GM21526 (cell line): ENCODE data around the gene KRTAP9-9.
"Not testable (repeated sequence)": the region's sequence is repeated elsewhere in the genome, so short reads cannot be mapped to it uniquely, and the experiment has no call there.

ENCODE experiments used
- ATAC-seq: cut with Tn5 transposase; IDR thresholded peaks from one replicate; pipeline ENCODE4 v1.9.1; 2021; ENCODE audit warnings: moderate library complexity; ENCODE audit not compliant: unreplicated experiment, low FRiP score

KRTAP9-9 gene

DNA sequence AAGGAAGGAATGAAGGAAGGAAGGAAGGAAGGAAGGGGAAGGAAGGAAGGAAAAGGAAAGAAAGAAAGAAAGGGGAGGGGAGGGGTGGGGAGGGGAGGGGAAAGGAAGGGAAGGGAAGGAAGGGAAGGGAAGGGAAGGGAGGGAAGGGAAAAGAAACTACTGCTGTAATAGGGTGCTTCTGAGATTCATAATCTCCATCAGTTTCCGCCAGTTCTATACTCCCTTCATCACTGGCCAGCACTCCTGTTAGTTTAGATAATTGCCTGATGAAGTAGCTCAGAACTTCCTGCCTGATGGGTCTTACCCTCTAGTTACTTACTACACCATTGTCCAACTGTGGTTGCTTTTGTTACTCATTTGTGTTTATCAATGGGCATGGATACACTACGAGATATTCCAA, 8.0 kb downstream of the KRTAP9-9 start:
- no peak for ATAC-seq

DNA sequence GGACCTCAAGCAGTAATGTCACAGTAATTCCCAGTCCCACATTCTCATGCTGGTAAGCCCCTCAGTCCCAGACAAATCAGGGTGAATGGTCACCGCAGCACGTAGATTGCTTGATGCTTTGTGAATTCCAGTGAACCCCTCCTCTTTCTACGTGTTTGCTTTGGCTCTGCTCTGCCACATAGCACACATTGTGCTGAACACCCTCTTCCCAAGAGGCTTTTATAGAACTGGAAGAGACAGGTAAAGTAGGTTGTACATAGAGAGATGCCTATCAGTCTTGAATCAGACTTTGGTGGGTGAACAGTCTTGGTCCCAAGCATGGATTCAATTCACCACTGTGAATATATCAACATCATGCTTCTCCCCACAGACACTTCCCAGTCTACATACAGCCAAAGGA, 9.4 kb downstream of the KRTAP9-9 start:
- no peak for ATAC-seq

DNA sequence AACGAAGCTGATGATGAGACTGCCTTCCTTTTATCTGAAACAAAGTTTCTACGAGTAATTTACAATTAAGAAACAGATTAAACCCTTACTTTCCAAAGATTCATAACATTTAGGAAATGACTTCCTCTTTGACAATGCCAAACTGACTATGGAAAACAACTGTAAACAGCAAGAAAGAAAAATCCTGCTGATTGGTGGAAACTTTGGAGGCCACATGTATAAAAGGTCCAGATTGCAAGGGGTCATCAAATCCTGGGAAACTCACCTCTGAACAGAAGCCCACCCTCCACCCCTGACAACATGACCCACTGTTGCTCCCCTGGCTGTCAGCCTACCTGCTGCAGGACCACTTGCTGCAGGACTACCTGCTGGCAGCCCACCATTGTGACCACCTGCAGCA, 9.9 kb downstream of the KRTAP9-9 start, which contains the start of gene KRTAP9-6:
Gene KRTAP9-6, plus strand, starts transcription at position 301 of the 400 bp plus-strand sequence. Its CDS starts 0 bp downstream, at position 301.
- no peak for ATAC-seq

DNA sequence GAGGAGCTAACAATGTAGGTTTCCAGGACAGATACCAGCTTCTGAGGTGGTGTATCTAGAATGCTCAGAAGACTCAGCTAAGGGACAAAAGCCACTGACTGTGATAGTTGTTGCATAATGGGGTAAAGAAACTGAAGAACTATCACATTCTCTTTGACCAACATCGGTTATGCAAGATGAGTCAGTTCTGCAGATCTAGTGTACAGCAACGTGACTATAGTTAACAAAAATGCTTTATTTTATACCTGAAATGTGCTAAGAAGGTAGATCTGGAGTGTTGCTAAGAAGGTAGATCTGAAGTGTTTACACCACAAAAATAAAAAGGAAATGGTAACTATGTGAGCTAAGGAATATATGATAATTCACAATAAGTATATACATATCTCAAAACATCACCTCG, 12.5 kb downstream of the KRTAP9-9 start:
- no peak for ATAC-seq

DNA sequence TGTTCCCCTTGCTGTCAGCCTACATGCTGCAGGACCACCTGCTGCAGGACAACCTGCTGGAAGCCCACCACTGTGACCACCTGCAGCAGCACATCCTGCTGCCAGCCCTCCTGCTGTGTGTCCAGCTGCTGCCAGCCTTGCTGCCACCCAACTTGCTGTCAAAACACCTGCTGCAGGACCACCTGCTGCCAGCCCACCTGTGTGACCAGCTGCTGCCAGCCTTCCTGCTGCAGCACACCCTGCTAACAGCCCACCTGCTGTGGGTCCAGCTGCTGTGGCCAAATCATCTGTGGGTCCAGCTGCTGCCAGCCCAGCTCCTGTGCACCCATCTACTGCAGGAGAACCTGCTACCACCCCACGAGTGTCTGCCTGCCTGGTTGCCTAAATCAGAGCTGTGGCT, 16.1 kb downstream of the KRTAP9-9 start:
- not testable (repeated sequence) for ATAC-seq

DNA sequence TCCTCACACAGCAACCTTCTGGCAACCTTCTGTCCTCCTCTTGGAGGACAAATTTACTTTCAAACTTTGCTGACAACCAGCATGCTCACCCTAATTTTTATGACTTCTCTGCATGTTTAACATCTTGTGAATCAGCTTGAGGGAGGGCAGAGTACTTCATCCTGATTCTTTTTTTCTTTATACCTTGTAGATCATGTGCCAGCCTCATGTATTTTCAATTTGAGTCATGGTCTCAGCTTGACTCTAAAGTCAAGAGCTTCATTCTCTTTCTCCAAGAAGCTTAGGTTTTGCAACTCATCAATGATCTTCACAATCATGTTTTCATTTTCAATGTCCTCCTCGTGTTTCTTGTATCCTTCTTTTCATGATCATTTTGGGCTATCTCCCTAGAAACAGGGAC, 16.7 kb downstream of the KRTAP9-9 start:
- no peak for ATAC-seq

DNA sequence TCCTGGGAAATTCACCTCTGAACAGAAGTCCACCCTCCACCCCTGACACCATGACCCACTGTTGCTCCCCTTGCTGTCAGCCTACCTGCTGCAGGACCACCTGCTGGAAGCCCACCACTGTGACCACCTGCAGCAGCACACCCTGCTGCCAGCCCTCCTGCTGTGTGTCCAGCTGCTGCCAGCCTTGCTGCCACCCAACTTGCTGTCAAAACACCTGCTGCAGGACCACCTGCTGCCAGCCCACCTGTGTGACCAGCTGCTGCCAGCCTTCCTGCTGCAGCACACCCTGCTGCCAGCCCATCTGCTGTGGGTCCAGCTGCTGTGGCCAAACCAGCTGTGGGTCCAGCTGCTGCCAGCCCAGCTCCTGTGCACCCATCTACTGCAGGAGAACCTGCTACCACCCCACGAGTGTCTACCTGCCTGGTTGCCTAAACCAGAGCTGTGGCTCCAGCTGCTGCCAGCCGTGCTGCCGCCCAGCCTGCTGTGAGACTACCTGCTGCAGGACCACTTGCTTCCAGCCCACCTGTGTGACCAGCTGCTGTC, 20.5 kb downstream of the KRTAP9-9 start, which contains the start of gene KRTAP9-7:
Gene KRTAP9-7, plus strand, starts transcription at position 51 of the 543 bp plus-strand sequence. Its CDS starts 0 bp downstream, at position 51.
- not testable (repeated sequence) for ATAC-seq

DNA sequence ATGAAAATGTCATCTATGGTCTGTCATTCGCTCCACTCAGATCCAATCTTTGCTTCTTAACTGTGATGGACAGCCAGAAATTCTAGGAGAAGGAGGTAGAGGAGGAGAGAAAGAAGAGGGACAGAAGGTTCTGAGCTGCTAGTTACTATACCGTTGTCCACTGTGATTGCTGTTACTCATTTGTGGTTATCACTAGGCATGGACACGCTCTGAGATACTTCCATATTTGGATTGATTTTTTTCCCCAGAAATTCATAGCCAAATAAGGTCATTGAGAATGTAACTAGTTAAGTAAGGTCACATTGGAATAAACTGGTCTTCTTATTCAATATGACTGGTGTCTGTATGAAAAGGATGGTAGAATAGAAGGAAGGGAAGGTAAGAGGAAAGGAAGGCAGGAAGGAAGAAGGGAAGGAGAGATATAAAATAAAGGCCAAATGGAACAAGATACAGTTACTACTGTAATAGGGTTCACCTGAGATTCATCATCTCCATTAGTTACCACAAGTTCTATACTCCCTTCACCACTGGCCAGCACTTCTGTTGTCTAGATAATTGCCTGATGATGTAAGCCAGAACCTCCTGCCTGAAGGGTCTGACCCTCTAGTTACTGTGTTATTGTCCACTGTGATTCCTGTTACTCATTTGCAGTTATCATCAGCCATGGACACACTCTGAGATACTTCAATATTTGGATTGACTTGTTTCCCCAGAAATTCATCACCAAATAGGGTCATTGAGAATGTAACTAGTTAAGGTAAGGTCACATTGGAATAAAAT, 23.2 kb downstream of the KRTAP9-9 start:
- ATAC-seq: no peak

DNA sequence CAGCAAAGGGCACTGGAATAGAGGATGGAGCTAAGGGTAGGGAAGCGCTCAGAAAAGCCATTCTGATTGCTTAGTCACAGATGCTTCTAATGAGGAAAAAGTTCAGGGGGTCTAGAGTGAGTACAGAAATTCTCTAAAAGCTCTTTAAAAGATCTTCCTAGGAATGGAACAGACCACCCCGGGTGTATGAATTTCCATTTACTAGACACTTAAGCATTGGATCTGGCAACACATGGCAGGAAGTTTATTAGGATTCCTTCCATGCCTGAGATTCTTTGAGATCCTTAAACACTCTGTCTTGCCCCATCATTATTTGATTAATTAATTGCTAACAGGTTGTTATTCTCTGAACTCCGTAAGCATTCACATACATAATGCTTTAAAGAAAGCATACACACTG, 28.9 kb downstream of the KRTAP9-9 start:
- no peak for ATAC-seq

DNA sequence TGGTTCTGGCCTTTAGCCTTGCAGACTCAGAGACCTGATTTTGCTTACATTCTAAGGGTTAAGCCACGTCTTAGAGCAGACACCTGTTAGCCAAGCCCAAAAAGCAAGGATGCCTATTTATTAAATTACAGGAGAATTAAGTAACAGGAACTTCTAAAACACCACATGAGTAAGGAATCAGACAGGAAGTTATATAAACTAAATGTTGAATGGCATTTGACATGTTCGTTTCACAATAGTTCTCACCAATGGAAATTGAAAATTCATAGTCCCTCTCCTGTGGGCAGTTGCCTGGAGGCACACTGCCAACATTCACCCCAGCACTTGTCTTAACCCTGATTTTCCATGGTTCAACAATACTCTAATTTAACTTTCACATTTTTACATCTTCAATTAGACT, 29.4 kb downstream of the KRTAP9-9 start:
- ATAC-seq: no peak

DNA sequence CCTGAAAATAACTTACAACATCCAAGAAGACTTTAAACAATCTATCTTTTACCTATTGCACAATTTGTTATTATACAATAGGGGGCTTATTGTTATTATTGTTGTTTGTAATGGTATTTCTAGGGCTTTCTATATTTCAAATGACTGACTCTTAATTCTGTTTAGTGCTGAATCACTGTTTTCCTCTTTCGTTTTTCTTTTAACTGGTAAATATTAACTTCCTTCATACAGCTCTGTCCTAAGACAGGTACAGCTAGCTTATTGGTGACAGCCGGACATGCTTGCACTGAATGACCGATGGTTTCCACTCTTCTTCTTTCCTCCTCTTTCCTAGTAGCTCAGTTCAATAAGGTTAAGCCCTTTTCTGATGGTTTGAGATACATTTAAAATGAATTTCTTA, 31.9 kb downstream of the KRTAP9-9 start:
- no peak for ATAC-seq

DNA sequence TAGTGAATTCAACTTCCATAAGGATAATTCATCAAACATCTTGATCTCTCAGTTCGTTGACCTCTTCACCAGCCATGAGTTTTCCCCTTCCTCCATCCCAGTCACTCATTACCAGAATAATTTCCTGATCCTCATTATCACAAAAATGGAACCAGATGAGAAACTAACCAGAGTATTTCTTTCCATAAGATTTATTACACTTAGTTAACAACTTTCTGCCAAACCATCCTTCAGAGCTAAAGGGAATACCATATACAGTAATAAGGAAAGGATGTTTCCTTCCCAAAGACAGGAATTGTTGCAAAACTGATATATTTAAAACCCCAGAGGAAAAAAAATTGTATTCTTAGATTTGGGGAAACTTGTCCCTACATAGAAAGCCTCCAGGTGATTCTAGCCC, 38.8 kb downstream of the KRTAP9-9 start:
- no peak for ATAC-seq

DNA sequence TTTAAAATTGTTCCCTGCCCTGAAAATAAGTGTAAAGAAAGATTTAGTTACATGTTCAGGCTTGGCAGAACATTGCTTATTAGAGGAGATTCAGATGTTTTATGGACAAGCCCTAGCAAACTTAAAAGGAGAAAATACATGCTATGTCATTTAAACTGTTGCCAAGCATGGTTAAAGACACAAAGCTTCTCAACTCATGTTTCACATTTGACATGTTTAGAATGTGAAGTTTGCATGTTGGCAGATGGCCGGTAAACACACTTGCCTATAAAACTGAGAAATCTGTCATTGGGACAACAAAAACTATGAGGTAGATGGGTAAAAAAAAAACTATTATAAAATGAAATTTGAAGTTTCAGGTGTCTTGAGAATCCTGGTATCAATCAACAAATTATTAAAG, 41.7 kb downstream of the KRTAP9-9 start:
- ATAC-seq: no peak

DNA sequence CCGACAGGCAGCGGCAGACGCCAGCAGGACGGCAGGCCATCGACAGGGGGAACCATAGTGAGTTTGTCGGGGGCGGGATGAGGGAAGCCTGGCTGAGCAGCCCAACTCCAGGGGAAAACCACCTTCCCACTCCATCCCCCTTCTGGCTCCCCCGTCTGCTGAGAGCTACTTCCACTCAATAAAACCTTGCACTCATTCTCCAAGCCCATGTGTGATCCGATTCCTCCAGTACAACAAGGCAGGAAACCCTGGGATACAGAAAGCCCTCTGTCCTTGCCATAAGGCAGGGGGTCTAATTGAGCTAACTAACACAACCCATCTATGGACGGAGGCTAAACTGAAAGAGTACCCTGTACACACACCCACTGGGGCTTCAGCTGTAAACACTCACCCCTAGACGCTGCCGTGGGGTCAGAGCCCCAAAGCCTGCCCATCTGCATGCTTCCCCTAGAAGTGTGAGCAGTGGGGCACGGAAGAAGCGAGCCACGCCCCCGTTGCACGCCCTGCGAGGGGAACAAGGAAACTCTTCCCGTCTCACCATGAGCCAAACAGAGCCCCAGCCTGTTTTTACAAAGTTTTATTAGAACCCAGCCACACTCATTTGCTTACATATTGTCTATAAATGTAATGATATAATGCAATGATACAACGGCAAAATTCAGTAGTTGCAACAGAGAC, 43.4 kb downstream of the KRTAP9-9 start:
- ATAC-seq: no peak

DNA sequence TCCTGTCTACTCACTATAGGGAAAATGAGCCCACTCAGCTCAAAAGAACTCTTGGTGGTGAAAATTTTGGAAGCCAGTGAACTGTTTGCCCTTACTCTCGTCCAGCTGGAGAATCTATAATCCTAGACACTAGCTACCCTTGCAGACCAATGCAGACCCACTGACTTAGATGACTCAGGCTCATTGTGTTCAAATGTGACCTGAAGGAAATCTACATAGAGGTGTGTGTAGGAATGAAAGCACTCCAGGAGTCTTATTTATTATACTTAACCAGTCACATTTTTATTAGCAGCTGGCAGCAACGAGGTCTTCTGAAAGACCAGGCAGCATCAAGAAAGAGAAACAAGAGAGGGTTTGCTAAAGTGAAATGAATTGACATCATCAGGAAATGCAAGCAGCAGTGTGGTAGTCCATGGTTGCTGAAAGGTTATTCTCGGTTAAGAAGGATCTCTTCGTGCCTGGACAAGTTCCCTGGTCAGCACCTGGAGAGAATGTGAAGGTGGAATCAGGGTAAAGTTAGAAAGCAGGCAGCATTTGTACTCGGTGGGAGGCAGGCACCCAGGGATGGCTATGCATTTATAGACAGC, 46.1 kb downstream of the KRTAP9-9 start:
- no peak for ATAC-seq

DNA sequence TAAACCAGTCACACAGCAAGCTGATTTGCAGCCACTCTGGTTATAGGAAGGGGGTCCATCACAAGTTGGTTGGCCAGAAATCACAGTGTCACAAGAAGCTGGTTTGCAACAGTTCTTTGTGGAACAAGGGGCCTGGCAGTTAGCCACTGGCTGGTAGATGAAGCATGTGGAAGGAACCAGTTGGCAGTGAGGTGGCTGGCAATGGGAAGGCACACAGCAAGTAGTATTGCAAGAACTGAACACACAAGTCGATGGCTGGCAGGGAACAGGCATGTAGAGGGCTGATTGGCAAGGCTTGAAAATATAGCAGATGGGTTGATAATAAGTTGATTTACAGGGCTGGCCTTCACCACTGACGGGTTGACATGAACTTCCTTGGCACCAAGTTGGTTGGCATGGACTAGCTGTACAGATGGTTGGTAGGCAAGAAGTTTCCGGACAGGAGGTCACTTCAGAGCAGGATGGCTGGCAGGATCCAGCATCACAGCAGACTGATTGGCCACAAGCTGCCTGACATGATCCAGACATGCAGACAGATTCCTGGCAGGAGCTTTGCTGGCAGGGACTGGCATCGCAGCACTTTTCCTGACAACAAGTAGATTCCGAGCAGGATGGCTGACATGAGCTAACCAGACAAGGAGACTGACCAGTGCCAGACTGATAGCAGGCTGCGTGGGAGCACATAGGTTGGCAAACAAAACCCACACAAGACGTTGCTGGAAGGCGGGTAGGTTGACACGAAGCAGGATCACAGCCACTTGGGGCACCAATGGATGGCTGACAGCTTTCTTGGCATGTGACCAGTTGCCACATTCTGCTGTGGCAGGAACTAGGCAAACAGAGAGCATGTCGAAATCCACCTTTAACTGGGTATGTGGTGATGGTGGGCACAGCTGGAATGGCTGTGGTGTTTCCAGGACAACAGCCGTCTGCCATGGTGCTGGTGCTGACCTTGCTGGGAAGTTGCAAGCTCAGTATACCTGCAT, 47.0 kb downstream of the KRTAP9-9 start, which contains the start of gene KRTAP29-1:
Gene KRTAP29-1, minus strand, starts transcription at position 936 of the 986 bp plus-strand sequence. Its CDS starts 0 bp downstream, at position 936.
- ATAC-seq: no peak

DNA sequence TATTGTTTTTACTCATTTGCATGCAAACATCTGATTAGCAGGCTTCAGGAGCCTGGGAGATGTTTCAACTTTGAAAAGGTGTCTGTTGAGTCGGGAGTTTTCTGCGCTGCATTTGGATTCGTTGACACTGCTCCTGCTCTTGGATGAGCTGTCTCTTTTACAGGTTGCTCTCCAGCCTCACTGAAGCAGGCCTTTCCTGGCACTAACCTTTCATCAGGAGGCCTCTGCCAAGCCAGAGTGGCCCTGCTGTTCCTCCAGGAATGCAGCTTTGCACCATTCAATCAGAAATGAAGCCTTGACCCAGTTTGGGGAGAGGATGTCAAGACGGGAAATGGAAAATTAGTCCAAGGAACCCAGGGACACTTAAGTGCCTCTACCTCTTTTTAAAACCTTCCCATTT, 47.8 kb downstream of the KRTAP9-9 start:
- ATAC-seq: no peak

DNA sequence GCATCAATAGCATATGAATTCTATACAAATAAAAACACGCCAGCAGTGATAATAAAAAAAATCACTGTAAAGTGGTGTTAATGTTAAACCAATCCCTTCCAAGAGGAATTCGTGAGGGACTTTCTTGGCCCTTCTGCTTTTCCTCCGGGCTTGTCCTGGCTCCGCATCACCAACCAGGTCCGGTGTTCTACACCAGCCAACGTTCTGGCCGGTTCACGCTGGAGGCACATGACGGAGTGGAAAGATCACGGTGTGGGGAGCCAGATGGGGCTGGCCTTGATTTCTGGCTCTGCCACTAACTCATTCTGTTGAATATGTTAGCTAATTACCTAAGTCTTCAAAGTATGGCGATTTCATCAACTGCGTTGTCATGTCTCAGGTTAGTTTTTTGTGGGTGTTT, 48.9 kb downstream of the KRTAP9-9 start:
- no peak for ATAC-seq
